ENCODE measurements around the gene PPDPF. TPM values are rescaled to one million over a fixed set of nuclear protein-coding genes. Genes with fewer than 3 reads are reported as not detected.

Gene PPDPF
- total and polyA plus RNA-seq, 2 donors (not counting 1 experiment from before 2014, with no cell fraction given) = 93.5 to 162 TPM

- Mint-ChIP-seq H3K4me3 (no peak overlapping the region), H3K9me3 (ENCODE audit: insufficient read depth) (no peaks in the 10 kb centered on the region), H3K27me3 (peaks cover 22% of the 10 kb centered on the region), H3K27ac (no peak overlapping the region), H3K4me1 (peaks cover 1% of the 10 kb centered on the region)
- TF ChIP-seq CTCF (IDR thresholded peaks at IDR 0.05) (no peak), EZH2 (IDR thresholded peaks at IDR 0.05; ENCODE audit: borderline replicate concordance, insufficient read depth, low read depth, low read length, poor library complexity, severe bottlenecking) (no peak)
- Histone ChIP-seq H3K4me1 (ENCODE audit: control insufficient read depth in 2 of 2, insufficient read depth in 2 of 2, low read length in 2 of 2) (peaks cover 0 to 5% of the 10 kb centered on the region in 2 donors), H3K4me2 (replicated peaks; ENCODE audit: low read depth, low read length, poor library complexity, severe bottlenecking) (no peak overlapping the region), H2AFZ (ENCODE audit: insufficient read depth, low read depth, low read length, poor library complexity, severe bottlenecking) (no peak overlapping the region), H3K36me3 (replicated peaks in 1 of 2; ENCODE audit: control extremely low read depth in 1 of 2, control insufficient read depth in 1 of 2, extremely low read depth in 1 of 2, insufficient read depth in 2 of 2, low read length in 1 of 2) (no peaks in the 10 kb centered on the region), H3K9me3 (ENCODE audit: control extremely low read depth in 1 of 3, control insufficient read depth in 2 of 3, insufficient read depth in 1 of 3, low read length in 2 of 3) (peaks cover 0 to 21% (median 0%) of the 10 kb centered on the region in 3 donors), H3K27ac (ENCODE audit: low read length in 2 of 2) (no peak overlapping the region), H3K27me3 (replicated peaks in 1 of 4; ENCODE audit: control extremely low read depth in 1 of 4, control insufficient read depth in 3 of 4, insufficient read depth in 4 of 4, low read length in 3 of 4) (peaks cover 0 to 54% (median 6%) of the 10 kb centered on the region in 4 experiments), H4K20me1 (ENCODE audit: control insufficient read depth, insufficient read depth, low read length, poor library complexity, severe bottlenecking) (no peaks in the 10 kb centered on the region), H3K79me2 (ENCODE audit: control insufficient read depth, insufficient read depth, low read length) (no peaks in the 10 kb centered on the region), H3K9ac (ENCODE audit: low read length) (no peak overlapping the region), H3K4me3 (ENCODE audit: control extremely low read depth in 1 of 5, extremely low read depth in 1 of 5, insufficient read depth in 1 of 5, low read depth in 2 of 5, low read length in 4 of 5) (no peak overlapping the region)
- DNase-seq (no peak), ATAC-seq (ENCODE audit: low read depth) (no peak)
- WGBS (ENCODE audit: insufficient coverage) = 77% methylated on average over 17 of the region's 18 CpGs
- ChIA-PET CTCF (no interaction called here), POLR2A (no interaction called here)
- intact Hi-C loops (cut with micrococcal nuclease) = no loop called here
These were observed 35.7 kb upstream of the PPDPF start for GRCh38 chr20:63484651-63485403.

- Histone ChIP-seq H3K36me3 (replicated peaks in 1 of 2; ENCODE audit: control extremely low read depth in 1 of 2, control insufficient read depth in 1 of 2, extremely low read depth in 1 of 2, insufficient read depth in 2 of 2, low read length in 1 of 2) (no peaks in the 10 kb centered on the region), H3K27me3 (replicated peaks in 1 of 4; ENCODE audit: control extremely low read depth in 1 of 4, control insufficient read depth in 3 of 4, insufficient read depth in 4 of 4, low read length in 3 of 4) (peaks cover 0 to 52% (median 6%) of the 10 kb centered on the region in 4 experiments), H3K4me2 (replicated peaks; ENCODE audit: low read depth, low read length, poor library complexity, severe bottlenecking) (no peak overlapping the region), H4K20me1 (ENCODE audit: control insufficient read depth, insufficient read depth, low read length, poor library complexity, severe bottlenecking) (no peaks in the 10 kb centered on the region), H3K4me3 (ENCODE audit: control extremely low read depth in 1 of 5, extremely low read depth in 1 of 5, insufficient read depth in 1 of 5, low read depth in 2 of 5, low read length in 4 of 5) (no peak overlapping the region), H2AFZ (ENCODE audit: insufficient read depth, low read depth, low read length, poor library complexity, severe bottlenecking) (no peak overlapping the region), H3K27ac (ENCODE audit: low read length in 2 of 2) (no peak overlapping the region), H3K79me2 (ENCODE audit: control insufficient read depth, insufficient read depth, low read length) (no peaks in the 10 kb centered on the region), H3K4me1 (ENCODE audit: control insufficient read depth in 2 of 2, insufficient read depth in 2 of 2, low read length in 2 of 2) (peaks cover 0 to 5% of the 10 kb centered on the region in 2 donors), H3K9me3 (ENCODE audit: control extremely low read depth in 1 of 3, control insufficient read depth in 2 of 3, insufficient read depth in 1 of 3, low read length in 2 of 3) (peaks cover 0 to 21% (median 0%) of the 10 kb centered on the region in 3 donors), H3K9ac (ENCODE audit: low read length) (no peak overlapping the region)
- Mint-ChIP-seq H3K9me3 (ENCODE audit: insufficient read depth) (no peaks in the 10 kb centered on the region), H3K4me1 (peaks cover 1% of the 10 kb centered on the region), H3K27me3 (peaks cover 19% of the 10 kb centered on the region), H3K27ac (no peak overlapping the region), H3K4me3 (no peak overlapping the region)
- DNase-seq = no peak
- intact Hi-C loops (cut with micrococcal nuclease) = no loop called here
- ChIA-PET CTCF (no interaction called here), POLR2A (no interaction called here)
- WGBS (ENCODE audit: insufficient coverage) = 88% methylated on average over 17 of the region's 17 CpGs
- no peak for ATAC-seq (ENCODE audit: low read depth)
- TF ChIP-seq CTCF (IDR thresholded peaks at IDR 0.05) (no peak), EZH2 (IDR thresholded peaks at IDR 0.05; ENCODE audit: borderline replicate concordance, insufficient read depth, low read depth, low read length, poor library complexity, severe bottlenecking) (no peak)
These were observed 34.2 kb upstream of the PPDPF start for GRCh38 chr20:63486300-63486855.

All from B cell (primary cell).